GM06990 (cell line): ENCODE data around the gene EPM2AIP1.

Experiments
- DNase-seq: peaks from one replicate; pipeline ENCODE4 v3.0.0-alpha.2; 2011; ENCODE audit not compliant: insufficient read length; ENCODE audit errors: extremely low read depth
- H3K27me3 ChIP-seq: replicated peaks from 2 replicates; pipeline ENCODE4 v1.6.0; 2011; ENCODE audit warnings: low read length; ENCODE audit not compliant: control insufficient read depth, insufficient read depth
- H3K36me3 ChIP-seq: 2 replicates; pipeline ENCODE4 v1.5.1; 2011; ENCODE audit warnings: low read length; ENCODE audit not compliant: control insufficient read depth, insufficient read depth
- H3K4me3 ChIP-seq: replicated peaks from 2 replicates; pipeline ENCODE4 v1.5.1; 2011; ENCODE audit warnings: low read depth, mild to moderate bottlenecking, control low read depth, low read length
- TF ChIP-seq, protein P1 (sequence below): IDR thresholded peaks from 2 replicates; pipeline ENCODE4 v1.5.1; 2011; ENCODE audit warnings: low read length, control low read depth, mild to moderate bottlenecking, inconsistent platforms; ENCODE audit not compliant: insufficient read depth, poor library complexity, severe bottlenecking

The EPM2AIP1 gene

DNA sequence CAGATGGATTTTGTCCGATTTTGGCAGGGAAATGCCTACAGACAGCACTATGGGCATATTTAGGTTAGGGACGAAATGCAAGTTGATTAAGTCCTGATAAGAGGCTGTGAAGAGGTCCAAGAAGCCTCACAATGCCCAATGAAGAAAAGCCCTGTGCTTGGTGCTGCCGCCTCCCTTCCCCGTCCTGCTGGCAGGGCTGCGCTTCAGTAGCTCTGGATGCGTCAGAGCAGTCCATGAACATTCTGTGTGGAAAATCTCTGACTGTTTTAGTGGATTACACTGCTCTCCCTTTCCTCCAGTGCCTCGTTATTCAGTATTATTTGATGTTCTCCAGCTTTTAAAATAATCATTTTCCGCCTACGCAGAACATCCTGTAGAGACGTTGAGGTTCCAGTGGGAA, 40.0 kb upstream of the EPM2AIP1 start:
- Histone ChIP-seq H3K4me3 (no peak overlapping the region), H3K27me3 (no peaks in the 10 kb centered on the region), H3K36me3 (peaks cover 26% of the 10 kb centered on the region)
- DNase-seq: no peak
- TF ChIP-seq, protein P1, sequence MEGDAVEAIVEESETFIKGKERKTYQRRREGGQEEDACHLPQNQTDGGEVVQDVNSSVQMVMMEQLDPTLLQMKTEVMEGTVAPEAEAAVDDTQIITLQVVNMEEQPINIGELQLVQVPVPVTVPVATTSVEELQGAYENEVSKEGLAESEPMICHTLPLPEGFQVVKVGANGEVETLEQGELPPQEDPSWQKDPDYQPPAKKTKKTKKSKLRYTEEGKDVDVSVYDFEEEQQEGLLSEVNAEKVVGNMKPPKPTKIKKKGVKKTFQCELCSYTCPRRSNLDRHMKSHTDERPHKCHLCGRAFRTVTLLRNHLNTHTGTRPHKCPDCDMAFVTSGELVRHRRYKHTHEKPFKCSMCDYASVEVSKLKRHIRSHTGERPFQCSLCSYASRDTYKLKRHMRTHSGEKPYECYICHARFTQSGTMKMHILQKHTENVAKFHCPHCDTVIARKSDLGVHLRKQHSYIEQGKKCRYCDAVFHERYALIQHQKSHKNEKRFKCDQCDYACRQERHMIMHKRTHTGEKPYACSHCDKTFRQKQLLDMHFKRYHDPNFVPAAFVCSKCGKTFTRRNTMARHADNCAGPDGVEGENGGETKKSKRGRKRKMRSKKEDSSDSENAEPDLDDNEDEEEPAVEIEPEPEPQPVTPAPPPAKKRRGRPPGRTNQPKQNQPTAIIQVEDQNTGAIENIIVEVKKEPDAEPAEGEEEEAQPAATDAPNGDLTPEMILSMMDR: no peak

DNA sequence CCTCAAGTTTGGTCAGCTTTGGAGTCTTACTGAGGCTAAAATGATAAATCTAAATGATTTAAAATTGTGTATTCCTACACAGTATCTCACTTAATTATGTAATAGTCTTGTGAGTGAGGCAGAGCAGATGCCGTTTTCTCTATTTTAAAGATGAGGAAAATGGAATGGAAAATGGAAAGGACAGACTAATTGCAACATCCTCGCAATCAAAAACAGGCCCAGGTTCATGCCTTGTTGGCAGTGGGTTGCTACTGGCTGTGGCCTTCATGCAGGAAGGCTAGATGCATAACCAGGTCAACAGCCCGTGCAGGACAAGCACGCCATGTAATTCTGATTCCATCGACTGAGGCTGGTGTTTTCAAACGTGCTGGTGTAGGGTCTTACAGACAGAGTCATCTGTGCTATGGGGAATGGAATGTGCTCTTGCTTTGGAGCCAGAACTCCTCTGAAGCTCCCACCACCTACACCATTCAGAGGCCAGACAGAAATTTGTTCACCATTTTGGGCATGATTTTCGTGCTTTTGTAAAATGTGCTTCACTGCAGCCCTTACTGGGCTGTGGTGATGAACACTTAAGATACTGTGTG, 38.3 kb upstream of the EPM2AIP1 start:
- TF ChIP-seq, protein P1: no peak
- Histone ChIP-seq H3K27me3 (no peaks in the 10 kb centered on the region), H3K4me3 (no peak overlapping the region), H3K36me3 (peaks cover 32% of the 10 kb centered on the region)
- DNase-seq: no peak

DNA sequence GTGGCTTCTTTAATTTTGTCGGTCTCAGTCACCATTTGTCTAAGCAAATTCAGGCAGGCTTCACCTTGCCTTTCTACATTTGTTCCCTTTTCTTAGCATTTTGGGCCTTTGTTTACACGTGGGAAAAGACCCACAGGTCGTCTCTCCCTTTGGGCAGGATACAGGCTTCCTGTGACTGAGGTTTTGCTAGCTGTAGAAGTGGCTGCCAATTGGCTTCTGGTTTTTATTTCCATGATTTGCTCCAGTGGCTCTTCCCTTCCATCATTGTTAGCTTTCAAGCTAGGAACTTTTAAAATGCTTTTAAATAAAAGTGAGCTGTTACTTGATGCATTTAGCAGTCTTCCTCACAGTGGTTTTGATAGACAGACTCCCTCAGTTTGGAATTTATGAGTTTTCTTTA, 37.7 kb upstream of the EPM2AIP1 start:
- Histone ChIP-seq H3K4me3 (no peak overlapping the region), H3K27me3 (no peaks in the 10 kb centered on the region), H3K36me3 (peaks cover 32% of the 10 kb centered on the region)
- no peak for DNase-seq
- TF ChIP-seq, protein P1: no peak

DNA sequence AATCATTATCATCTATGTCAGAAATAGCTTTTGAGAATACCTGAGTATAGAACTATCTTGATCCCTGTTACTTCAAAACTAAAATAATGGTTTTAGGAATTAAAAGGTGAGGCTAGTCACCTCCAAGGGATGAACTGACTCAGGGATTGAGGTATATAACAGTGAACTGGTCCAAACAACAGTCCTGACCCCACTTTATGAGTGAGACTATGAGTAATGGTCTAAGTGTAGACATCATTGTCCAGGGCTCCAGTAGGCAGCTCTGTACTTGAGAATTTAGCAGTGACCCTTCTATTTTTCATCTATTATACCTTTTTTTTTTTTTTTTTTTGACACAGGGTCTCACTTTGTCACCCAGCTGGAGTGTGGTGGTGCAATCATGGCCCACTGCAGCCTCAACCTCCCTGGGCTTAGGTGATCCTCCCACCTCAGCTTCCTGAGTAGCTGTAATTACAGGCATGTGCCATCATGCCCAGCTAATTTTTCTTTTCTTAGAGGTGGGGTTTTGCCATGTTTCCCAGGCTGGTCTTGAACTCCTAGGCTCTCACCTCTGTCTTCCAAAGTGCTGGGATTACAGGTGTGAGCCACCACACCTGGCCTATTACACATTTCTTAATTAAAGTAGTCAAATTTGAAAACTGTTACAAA, 36.7 kb upstream of the EPM2AIP1 start:
- no peak for DNase-seq
- no peaks in the 10 kb centered on the region for H3K27me3 ChIP-seq
- TF ChIP-seq, protein P1: no peak
- no peak overlapping the region for H3K4me3 ChIP-seq
- H3K36me3 ChIP-seq: peaks cover 29% of the 10 kb centered on the region

DNA sequence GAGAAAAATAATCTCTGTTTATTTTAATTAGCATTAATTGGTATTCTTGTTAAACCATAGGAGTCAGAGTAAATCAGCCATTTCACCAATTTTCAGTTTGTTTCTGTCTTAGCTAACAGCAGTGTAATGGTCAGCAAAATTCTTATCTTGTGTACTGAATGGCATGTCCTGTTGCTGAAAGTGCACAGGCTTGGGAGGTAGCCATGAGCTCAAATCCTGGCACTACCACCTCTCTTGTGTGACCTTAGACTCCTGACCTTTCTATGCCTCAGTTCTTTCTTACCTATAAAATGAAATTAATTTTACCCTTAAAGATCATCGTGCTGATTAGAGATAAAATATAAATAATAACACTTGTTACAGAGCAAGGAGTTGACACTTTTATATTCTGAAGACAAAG, 36.2 kb upstream of the EPM2AIP1 start:
- TF ChIP-seq, protein P1: no peak
- H3K4me3 ChIP-seq: no peak overlapping the region
- H3K36me3 ChIP-seq: peaks cover 29% of the 10 kb centered on the region
- no peak for DNase-seq
- no peaks in the 10 kb centered on the region for H3K27me3 ChIP-seq
